C4-2B (cell line): ENCODE measurements around the gene CA4.

ENCODE experiments used
- H3K27ac ChIP-seq: fragments of 450-650 bp; 2 replicates; pipeline ENCODE4 v1.5.1; 2017
- ZFX ChIP-seq: fragments of 450-650 bp; IDR thresholded peaks from 2 replicates; pipeline ENCODE4 v1.6.1; 2017
- TF ChIP-seq, protein P1 (sequence below): fragments of 450-650 bp; conservative IDR thresholded peaks from 2 replicates; pipeline ENCODE4 v1.5.1; 2017; ENCODE audit warnings: mild to moderate bottlenecking

Gene CA4

DNA sequence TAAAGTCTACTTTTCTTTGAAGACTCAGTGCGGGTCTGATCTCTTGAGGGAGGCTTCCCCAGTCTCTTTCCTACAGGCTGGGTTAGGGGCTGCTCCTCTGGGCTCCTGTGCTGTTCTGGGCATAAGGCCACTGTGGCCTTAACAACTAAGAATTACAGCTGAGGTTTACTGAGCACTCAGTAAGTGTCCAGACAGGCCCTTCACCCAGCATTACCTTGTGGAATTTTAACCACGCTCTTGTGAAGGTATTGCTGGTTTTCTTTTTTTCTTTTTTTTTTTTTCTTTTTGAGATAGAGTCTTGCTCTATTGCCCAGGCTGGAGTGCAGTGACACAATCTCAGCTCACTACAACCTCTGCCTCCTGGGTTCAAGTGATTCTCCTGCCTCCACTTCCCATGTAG, 3.6 kb upstream of the CA4 start:
- no peak overlapping the region for H3K27ac ChIP-seq
- TF ChIP-seq, protein P1, sequence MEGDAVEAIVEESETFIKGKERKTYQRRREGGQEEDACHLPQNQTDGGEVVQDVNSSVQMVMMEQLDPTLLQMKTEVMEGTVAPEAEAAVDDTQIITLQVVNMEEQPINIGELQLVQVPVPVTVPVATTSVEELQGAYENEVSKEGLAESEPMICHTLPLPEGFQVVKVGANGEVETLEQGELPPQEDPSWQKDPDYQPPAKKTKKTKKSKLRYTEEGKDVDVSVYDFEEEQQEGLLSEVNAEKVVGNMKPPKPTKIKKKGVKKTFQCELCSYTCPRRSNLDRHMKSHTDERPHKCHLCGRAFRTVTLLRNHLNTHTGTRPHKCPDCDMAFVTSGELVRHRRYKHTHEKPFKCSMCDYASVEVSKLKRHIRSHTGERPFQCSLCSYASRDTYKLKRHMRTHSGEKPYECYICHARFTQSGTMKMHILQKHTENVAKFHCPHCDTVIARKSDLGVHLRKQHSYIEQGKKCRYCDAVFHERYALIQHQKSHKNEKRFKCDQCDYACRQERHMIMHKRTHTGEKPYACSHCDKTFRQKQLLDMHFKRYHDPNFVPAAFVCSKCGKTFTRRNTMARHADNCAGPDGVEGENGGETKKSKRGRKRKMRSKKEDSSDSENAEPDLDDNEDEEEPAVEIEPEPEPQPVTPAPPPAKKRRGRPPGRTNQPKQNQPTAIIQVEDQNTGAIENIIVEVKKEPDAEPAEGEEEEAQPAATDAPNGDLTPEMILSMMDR = no peak
- no peak for TF ChIP-seq ZFX

DNA sequence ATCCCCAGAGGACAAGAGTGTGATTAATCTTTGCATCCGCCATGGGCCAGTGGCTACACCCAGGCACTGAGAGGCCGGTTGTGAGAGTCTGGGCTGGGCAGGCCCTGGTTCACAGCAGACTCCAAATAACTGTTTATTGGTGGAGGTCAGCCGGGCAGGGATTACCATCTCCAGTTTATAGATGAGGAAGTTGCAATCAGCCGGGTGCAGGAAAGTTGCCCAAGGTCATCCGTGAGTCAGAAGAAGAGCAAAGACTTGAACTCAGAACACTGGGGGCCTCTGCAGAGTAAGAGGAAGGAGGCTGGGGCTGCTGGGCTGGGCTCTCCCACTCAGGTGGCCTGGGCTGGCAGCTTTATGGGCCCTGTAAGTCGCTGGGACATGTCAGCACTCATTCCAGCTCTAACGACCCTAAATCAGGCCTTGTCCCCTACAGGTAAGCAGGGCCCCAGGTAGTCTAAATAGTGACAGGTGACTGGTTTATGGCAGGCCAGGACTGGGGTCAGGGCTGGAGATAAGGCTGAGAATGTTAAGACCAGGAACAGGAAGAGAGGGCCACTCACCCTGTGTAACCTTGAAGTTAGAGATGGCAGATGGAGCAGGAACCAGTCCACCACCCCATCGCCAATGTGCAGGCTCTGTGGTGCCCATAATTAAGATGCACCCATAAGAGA, 2.1 kb upstream of the CA4 start:
- H3K27ac ChIP-seq = no peak overlapping the region
- TF ChIP-seq, protein P1 = no peak
- TF ChIP-seq ZFX = no peak

DNA sequence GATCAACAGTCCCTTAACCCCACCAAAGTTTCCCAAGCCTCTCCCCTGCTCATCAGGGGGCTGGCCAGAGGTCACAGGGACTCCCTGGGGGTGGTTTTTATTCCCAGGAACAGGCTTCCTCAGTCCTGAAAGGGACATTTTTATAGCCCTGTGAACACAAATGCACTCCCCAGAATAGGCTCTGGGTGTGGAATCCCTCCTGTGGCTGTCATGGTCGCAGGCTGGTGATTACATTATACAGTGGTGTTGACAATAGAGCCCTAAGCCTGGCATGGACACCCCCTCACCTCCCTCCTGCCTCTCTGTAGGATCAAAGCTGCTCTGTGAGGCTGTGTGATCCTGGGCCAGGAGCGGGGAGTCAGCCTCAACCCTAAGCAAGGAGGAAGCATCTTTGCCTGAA, 1.4 kb upstream of the CA4 start:
- H3K27ac ChIP-seq = no peak overlapping the region
- TF ChIP-seq, protein P1 = no peak
- TF ChIP-seq ZFX = no peak

DNA sequence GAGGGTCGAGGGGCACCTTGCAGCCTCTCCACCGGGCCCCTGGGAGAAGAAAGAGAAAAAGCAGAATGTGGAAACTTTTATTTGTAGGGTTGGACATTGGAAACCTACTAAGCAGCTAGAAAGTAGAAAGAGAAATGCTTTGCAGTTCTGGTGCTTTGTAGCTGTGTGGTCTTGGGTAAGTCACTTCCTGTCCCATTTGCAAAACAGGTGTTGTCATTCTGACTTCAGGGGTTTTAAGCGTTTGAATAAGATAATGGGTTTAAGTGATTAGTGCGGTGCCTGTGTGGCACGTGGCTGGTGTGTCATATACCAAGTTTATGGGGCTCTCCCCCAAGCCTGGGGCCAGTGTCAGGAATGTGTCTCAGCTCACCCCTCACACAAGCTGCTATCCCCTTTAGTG, 1.6 kb downstream of the CA4 start:
- TF ChIP-seq, protein P1 = no peak
- TF ChIP-seq ZFX = no peak

DNA sequence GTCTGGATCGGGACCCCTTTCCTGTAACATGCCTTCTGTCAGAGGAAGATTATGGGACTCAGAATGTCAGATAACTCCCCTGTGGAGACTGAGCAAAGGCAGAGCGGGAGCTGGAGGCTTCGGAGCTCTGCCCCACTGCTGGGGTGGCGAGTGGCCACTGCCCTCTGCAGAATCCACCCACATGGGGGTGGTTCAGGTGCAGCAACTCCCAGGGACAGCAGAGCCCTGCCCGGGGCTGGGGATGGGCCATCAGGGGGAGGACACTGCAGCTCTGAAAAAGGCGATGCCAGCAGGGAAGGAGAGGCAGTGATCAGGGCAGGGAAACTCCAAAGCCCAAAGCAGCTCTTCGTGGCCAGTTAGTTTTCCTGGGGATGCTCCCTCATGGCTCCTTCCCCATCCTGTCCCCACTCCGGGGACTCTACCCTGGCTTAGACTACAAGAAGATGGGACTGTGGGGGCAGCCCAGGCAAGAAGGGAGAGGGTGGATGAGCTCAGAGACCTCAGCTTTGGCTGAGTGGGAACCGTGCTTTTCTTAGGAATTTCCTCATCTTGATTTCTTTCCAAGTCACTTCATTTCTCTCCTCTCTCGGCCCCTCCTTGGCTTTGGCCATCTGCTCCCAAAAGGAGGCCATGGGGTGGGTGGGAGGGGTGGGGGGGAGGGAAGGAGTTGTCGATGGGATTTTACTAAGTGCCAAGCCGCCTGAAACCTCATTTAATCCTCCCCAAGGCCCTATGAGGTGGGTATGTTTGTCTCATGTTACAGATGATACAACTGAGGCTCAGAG, 4.0 kb downstream of the CA4 start:
- H3K27ac ChIP-seq = peak overlapping the region; percentile 19
- no peak for TF ChIP-seq ZFX
- TF ChIP-seq, protein P1 = no peak

More for the DNA sequence above, 1.6 kb downstream of the CA4 start:
- no peak overlapping the region for H3K27ac ChIP-seq

DNA sequence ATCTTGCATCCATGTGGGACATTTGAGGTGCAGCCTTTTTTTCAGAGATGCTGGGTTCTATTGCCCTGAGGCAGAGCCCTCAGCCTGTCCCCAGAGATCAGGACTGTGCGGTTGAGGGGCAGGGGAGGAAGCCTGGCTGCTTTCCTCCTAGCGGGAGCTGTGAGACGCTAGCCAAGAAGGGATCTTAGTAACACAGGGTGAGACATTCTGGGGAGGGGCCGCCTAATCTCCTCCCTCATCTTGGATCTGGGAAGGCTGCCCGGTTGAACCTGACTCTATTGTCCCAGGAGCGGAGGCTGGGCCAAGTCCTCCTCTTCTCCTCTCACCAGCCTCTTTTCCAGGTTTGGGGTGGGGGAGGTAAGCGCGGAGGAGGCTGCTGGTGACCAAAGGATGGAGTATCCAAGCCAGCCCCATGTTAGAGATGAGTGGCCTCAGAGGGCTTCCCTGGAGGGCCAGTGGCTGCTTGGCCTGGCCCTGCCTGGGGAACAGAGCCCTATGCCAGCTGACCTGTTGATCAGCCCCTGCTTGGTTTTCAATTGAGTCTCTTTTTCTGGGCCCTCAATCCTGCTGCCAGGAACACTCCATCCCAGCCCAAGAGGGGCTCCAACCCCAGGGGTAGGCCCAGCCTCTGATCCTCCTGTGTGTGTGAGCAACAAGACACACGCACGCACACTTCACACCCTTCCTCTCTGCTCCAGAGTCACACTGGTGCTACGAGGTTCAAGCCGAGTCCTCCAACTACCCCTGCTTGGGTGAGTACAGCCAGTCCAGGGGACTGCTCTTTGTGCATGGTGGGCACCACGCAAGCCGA, 5.0 kb downstream of the CA4 start:
- peak overlapping the region; percentile 19 for H3K27ac ChIP-seq
- TF ChIP-seq, protein P1 = no peak
- TF ChIP-seq ZFX = no peak
